Activated CD8-positive, alpha-beta T cell treated with anti-CD3 and anti-CD28 coated beads for 36 hours (primary cell): ENCODE data around the gene MAP4K4. TPM values are rescaled to one million over a fixed set of nuclear protein-coding genes. Genes with fewer than 3 reads are reported as not detected.
"Not testable (repeated sequence)": the region's sequence is repeated elsewhere in the genome, so short reads cannot be mapped to it uniquely, and the experiment has no call there.

Experiments used
- ATAC-seq: fragments of 200-7000 bp; cut with Tn5 transposase; one replicate; pipeline ENCODE4 v1.10.0; 2021; ENCODE audit warnings: mild to moderate bottlenecking, moderate library complexity
- CTCF ChIA-PET: fragments of 350-600 bp; sonication (Branson Sonifier 250); formaldehyde crosslinking; loops from one replicate; lab custom pipeline; 2021; ENCODE audit warnings: antibody characterized with exemption; lab: Charles Lee
- POLR2A ChIA-PET: fragments of 350-600 bp; sonication (Branson Sonifier 250); formaldehyde crosslinking; loops from one replicate; lab custom pipeline; 2021; ENCODE audit warnings: antibody characterized with exemption; lab: Charles Lee
- DNase-seq: peaks from one replicate; pipeline ENCODE4 v3.0.0-alpha.2; 2020
- H3K27ac Mint-ChIP-seq: one replicate; pipeline ENCODE4 v1.8.0; 2021; ENCODE audit warnings: mild to moderate bottlenecking, mixed read lengths
- H3K27me3 Mint-ChIP-seq: one replicate; pipeline ENCODE4 v1.8.0; 2021; ENCODE audit warnings: mixed read lengths
- H3K36me3 Mint-ChIP-seq: one replicate; pipeline ENCODE4 v1.8.0; 2021; ENCODE audit warnings: low read depth, mixed read lengths
- H3K4me1 Mint-ChIP-seq: one replicate; pipeline ENCODE4 v1.8.0; 2021; ENCODE audit warnings: low read depth, mixed read lengths
- H3K4me3 Mint-ChIP-seq: one replicate; pipeline ENCODE4 v1.8.0; 2021; ENCODE audit warnings: mild to moderate bottlenecking, moderate library complexity, mixed read lengths
- H3K9me3 Mint-ChIP-seq: one replicate; pipeline ENCODE4 v1.8.0; 2021; ENCODE audit warnings: mixed read lengths
- intact Hi-C: fragments of 100-400 bp; cut with micrococcal nuclease; formaldehyde crosslinking; loops from one replicate; pipeline ENCODE4 v1.10.0; 2022
- total RNA-seq, 2 experiments: library from RNA; stranded (reverse); gene quantifications; one replicate each; pipeline ENCODE4 v1.2.3, GENCODE V29; 2021
- TF ChIP-seq, protein P1 (sequence below): fragments of 200-600 bp; IDR thresholded peaks from one replicate; pipeline ENCODE4 v1.8.0; 2022; ENCODE audit warnings: antibody characterized with exemption, mild to moderate bottlenecking

The MAP4K4 gene
- total RNA-seq, 2 experiments from 2014 or later: 26.3 to 27.3 TPM

DNA sequence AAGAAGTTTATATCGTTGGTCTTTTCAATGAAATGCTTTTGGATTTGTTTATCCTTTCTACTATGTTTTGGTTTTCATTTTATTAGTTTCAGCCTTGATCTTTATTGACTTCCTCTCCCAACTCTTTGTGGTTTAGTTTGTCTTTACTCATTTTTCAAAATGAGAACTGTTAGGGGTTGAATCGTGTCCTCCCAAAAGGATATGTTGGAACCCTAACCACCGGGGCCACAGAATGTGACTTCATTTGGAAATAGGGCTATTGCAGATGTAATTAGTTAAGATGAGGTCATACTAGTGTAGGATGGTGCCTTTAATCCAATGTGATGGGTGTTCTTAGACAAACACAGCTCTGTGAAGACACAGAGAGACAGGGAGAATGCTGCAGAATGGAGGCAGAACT, 233.9 kb downstream of the MAP4K4 start:
- DNase-seq: no peak
- intact Hi-C loops: no loop called here
- Mint-ChIP-seq H3K27me3 (peaks cover 4% of the 10 kb centered on the region), H3K4me3 (no peak overlapping the region), H3K36me3 (no peaks in the 10 kb centered on the region), H3K9me3 (peaks cover 11% of the 10 kb centered on the region), H3K4me1 (no peaks in the 10 kb centered on the region), H3K27ac (no peak overlapping the region)
- no peak for ATAC-seq
- TF ChIP-seq, protein P1, sequence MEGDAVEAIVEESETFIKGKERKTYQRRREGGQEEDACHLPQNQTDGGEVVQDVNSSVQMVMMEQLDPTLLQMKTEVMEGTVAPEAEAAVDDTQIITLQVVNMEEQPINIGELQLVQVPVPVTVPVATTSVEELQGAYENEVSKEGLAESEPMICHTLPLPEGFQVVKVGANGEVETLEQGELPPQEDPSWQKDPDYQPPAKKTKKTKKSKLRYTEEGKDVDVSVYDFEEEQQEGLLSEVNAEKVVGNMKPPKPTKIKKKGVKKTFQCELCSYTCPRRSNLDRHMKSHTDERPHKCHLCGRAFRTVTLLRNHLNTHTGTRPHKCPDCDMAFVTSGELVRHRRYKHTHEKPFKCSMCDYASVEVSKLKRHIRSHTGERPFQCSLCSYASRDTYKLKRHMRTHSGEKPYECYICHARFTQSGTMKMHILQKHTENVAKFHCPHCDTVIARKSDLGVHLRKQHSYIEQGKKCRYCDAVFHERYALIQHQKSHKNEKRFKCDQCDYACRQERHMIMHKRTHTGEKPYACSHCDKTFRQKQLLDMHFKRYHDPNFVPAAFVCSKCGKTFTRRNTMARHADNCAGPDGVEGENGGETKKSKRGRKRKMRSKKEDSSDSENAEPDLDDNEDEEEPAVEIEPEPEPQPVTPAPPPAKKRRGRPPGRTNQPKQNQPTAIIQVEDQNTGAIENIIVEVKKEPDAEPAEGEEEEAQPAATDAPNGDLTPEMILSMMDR: no peak
- POLR2A ChIA-PET: no interaction called here
- CTCF ChIA-PET: no interaction called here

DNA sequence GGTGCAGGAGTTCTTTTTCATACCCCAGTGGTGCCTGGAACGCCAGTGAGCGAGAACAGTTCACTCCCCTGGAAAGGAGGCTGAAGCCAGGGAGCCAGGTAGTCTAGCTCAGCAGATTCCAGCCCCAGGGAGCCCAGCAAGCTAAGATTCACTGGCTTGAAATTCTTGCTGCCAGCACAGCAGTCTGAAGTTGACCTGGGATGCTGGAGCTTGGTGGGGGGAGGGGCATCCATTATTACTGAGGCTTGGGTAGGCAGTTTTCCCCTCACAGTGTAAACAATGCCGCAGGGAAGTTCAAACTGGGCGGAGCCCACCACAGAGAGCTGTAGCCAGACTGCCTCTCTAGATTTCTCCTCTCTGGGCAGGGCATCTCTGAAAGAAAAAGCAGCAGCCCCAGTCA, 238.3 kb downstream of the MAP4K4 start:
- H3K9me3 Mint-ChIP-seq, H3K4me3 Mint-ChIP-seq, ATAC-seq, POLR2A ChIA-PET, DNase-seq, H3K27ac Mint-ChIP-seq, H3K4me1 Mint-ChIP-seq, intact Hi-C loops, H3K36me3 Mint-ChIP-seq: not testable (repeated sequence)
- peaks cover 14% of the 10 kb centered on the region for H3K27me3 Mint-ChIP-seq
- CTCF ChIA-PET: interaction anchor here (1.3 kb wide), 1 partner anchor 70 kb away, joined by 3 read pairs; no protein-coding TSS in a partner anchor

DNA sequence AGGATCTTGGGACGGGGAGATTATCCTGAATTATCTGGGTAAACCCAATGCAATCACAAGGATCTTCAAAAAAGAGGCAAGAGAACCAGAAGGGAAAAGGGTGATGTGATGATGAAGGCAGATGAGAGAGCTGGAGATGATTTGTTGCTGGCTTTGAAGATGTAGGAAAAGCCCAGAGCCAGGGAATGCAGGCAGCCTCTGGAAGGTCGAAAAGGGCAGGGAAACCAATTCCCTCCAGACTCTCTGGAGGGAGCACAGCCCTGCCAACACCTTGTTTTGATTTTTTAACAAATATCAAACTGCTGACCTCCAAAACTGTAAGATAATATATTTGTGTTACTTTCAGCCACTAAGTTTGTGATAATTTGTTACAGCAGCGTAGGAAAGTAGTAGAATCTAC, 245.3 kb downstream of the MAP4K4 start:
- ChIA-PET CTCF (no interaction called here), POLR2A (no interaction called here)
- TF ChIP-seq, protein P1: no peak
- intact Hi-C loops: no loop called here
- peaks cover 10% of the 10 kb centered on the region for H3K27me3 Mint-ChIP-seq
- no peak overlapping the region for H3K27ac Mint-ChIP-seq
- H3K4me1 Mint-ChIP-seq: no peaks in the 10 kb centered on the region
- no peak for DNase-seq
- peaks cover 8% of the 10 kb centered on the region for H3K9me3 Mint-ChIP-seq
- ATAC-seq: no peak
- H3K4me3 Mint-ChIP-seq: no peak overlapping the region
- H3K36me3 Mint-ChIP-seq: no peaks in the 10 kb centered on the region

Other genes with a start within 250 kb of the MAP4K4 start
- gene RFX8, start 222.6 kb upstream of the MAP4K4 start, total RNA-seq: under 1 TPM in 1 of 2 experiments, not detected in 1; 0.18 TPM